Measurements from ENCODE around the gene NINJ2. TPM values are rescaled to one million over a fixed set of nuclear protein-coding genes. Genes with fewer than 3 reads are reported as not detected.

Gene NINJ2
- total and polyA plus RNA-seq, 3 donors from 2014 or later = 9.2 to 17.3 (median 11.2) TPM

- H3K27me3 ChIP-seq = no peaks in the 10 kb centered on the region
- no peak overlapping the region for H3K4me3 ChIP-seq
- H3K4me1 ChIP-seq = no peaks in the 10 kb centered on the region
- H3K27ac ChIP-seq = no peak overlapping the region
- intact Hi-C loops (cut with DNase I; ENCODE audit: low total_unique reads) = no loop called here
- H3K9me3 ChIP-seq = no peaks in the 10 kb centered on the region
- no peaks in the 10 kb centered on the region for H3K36me3 ChIP-seq (ENCODE audit: low read depth, missing control alignments)
- 81 to 92% methylated on average over 5 to 7 of the region's 7 CpGs for WGBS, 2 donors
- TF ChIP-seq POLR2A (IDR thresholded peaks at IDR 0.05) (no peak), CTCF (IDR thresholded peaks at IDR 0.05) (no peak)
- DNase-seq = no peak
Measured at GRCh38 chr12:604956-605355, 58.3 kb downstream of the NINJ2 start.

GRCh38 chr12:602700-603068 lies 60.6 kb downstream of the NINJ2 start:
- Histone ChIP-seq H3K36me3 (ENCODE audit: low read depth, missing control alignments) (no peaks in the 10 kb centered on the region), H3K9me3 (no peaks in the 10 kb centered on the region), H3K27me3 (no peaks in the 10 kb centered on the region), H3K27ac (no peak overlapping the region), H3K4me1 (no peaks in the 10 kb centered on the region), H3K4me3 (no peak overlapping the region)
- no peak for DNase-seq
- intact Hi-C loops (cut with DNase I; ENCODE audit: low total_unique reads) = no loop called here
- TF ChIP-seq CTCF (IDR thresholded peaks at IDR 0.05) (no peak), POLR2A (IDR thresholded peaks at IDR 0.05) (no peak)

GRCh38 chr12:601976-602699 lies 61.1 kb downstream of the NINJ2 start:
- TF ChIP-seq CTCF (IDR thresholded peaks at IDR 0.05) = no peak
- TF ChIP-seq POLR2A (IDR thresholded peaks at IDR 0.05) = no peak

GRCh38 chr12:599756-600155 lies 63.5 kb downstream of the NINJ2 start:
- H3K4me3 ChIP-seq = no peak overlapping the region
- no peak for DNase-seq
- H3K27ac ChIP-seq = no peak overlapping the region
- intact Hi-C loops (cut with DNase I; ENCODE audit: low total_unique reads) = no loop called here
- 81 to 88% methylated on average over 7 to 13 of the region's 13 CpGs for WGBS, 2 donors
- no peaks in the 10 kb centered on the region for H3K27me3 ChIP-seq
- TF ChIP-seq CTCF (IDR thresholded peaks at IDR 0.05) = no peak
- no peak for TF ChIP-seq POLR2A (IDR thresholded peaks at IDR 0.05)
- no peaks in the 10 kb centered on the region for H3K36me3 ChIP-seq (ENCODE audit: low read depth, missing control alignments)
- H3K9me3 ChIP-seq = no peaks in the 10 kb centered on the region
- H3K4me1 ChIP-seq = no peaks in the 10 kb centered on the region

More at GRCh38 chr12:601976-602699, 61.1 kb downstream of the NINJ2 start:
- H3K27ac ChIP-seq = no peak overlapping the region
- intact Hi-C loops (cut with DNase I; ENCODE audit: low total_unique reads) = no loop called here
- no peaks in the 10 kb centered on the region for H3K9me3 ChIP-seq
- H3K4me1 ChIP-seq = no peaks in the 10 kb centered on the region
- H3K4me3 ChIP-seq = no peak overlapping the region
- WGBS, 2 donors = 83 to 88% methylated on average over 7 of the region's 7 CpGs
- no peaks in the 10 kb centered on the region for H3K36me3 ChIP-seq (ENCODE audit: low read depth, missing control alignments)
- H3K27me3 ChIP-seq = no peaks in the 10 kb centered on the region
- DNase-seq = no peak
